Central memory CD8-positive, alpha-beta T cell (primary cell): Measurements from ENCODE around the gene FAM20A.
"Not testable (repeated sequence)": the region's sequence is repeated elsewhere in the genome, so short reads cannot be mapped to it uniquely, and the experiment has no call there.

Experiments
- ATAC-seq: fragments of 150-1000 bp; cut with Tn5 transposase; replicated peaks from 2 replicates; pipeline ENCODE4 v1.10.0; 2022; ENCODE audit warnings: mild to moderate bottlenecking, moderate FRiP score, moderate number of reproducible peaks; ENCODE audit not compliant: poor library complexity, severe bottlenecking; ENCODE audit errors: extremely low read depth
- DNase-seq, 2 donors: peaks; one replicate each; pipeline ENCODE4 v3.0.0; 2021; ENCODE audit warnings: low spot score in 2 of 2
- H3K27ac Mint-ChIP-seq: one replicate; pipeline ENCODE4 v1.8.0; 2022; ENCODE audit warnings: low read depth, mild to moderate bottlenecking, moderate library complexity, mixed read lengths
- H3K27me3 Mint-ChIP-seq: one replicate; pipeline ENCODE4 v1.8.0; 2022; ENCODE audit warnings: mixed read lengths
- H3K36me3 Mint-ChIP-seq: one replicate; pipeline ENCODE4 v1.8.0; 2022; ENCODE audit warnings: mild to moderate bottlenecking, moderate library complexity, mixed read lengths; ENCODE audit not compliant: insufficient read depth
- H3K4me1 Mint-ChIP-seq: one replicate; pipeline ENCODE4 v1.8.0; 2022; ENCODE audit warnings: mixed read lengths
- H3K4me3 Mint-ChIP-seq: one replicate; pipeline ENCODE4 v1.8.0; 2022; ENCODE audit warnings: mild to moderate bottlenecking, moderate library complexity, mixed read lengths
- H3K9me3 Mint-ChIP-seq: one replicate; pipeline ENCODE4 v1.8.0; 2022; ENCODE audit warnings: mixed read lengths

Gene FAM20A

GRCh38 chr17:68594552-68594951 lies 6.6 kb downstream of the FAM20A start:
- no peak overlapping the region for H3K27ac Mint-ChIP-seq
- H3K4me1 Mint-ChIP-seq: peaks cover 2% of the 10 kb centered on the region
- ATAC-seq (no peak), DNase-seq (no peak)
- H3K4me3 Mint-ChIP-seq: no peak overlapping the region
- H3K9me3 Mint-ChIP-seq: no peaks in the 10 kb centered on the region
- peaks cover 92% of the 10 kb centered on the region for H3K27me3 Mint-ChIP-seq
- H3K36me3 Mint-ChIP-seq: no peaks in the 10 kb centered on the region

GRCh38 chr17:68592682-68593641 lies 8.2 kb downstream of the FAM20A start:
- no peak overlapping the region for H3K4me3 Mint-ChIP-seq
- H3K27me3 Mint-ChIP-seq: peaks cover 84% of the 10 kb centered on the region
- H3K27ac Mint-ChIP-seq: no peak overlapping the region
- H3K4me1 Mint-ChIP-seq: no peaks in the 10 kb centered on the region
- no peak for DNase-seq
- H3K9me3 Mint-ChIP-seq: no peaks in the 10 kb centered on the region
- H3K36me3 Mint-ChIP-seq: no peaks in the 10 kb centered on the region
- ATAC-seq: no peak

GRCh38 chr17:68592009-68592408 lies 9.2 kb downstream of the FAM20A start:
- Mint-ChIP-seq H3K4me3 (no peak overlapping the region), H3K27me3 (peaks cover 84% of the 10 kb centered on the region), H3K36me3 (no peaks in the 10 kb centered on the region), H3K9me3 (no peaks in the 10 kb centered on the region), H3K27ac (no peak overlapping the region), H3K4me1 (no peaks in the 10 kb centered on the region)
- no peak for ATAC-seq
- DNase-seq: no peak

- Mint-ChIP-seq H3K4me1 (no peaks in the 10 kb centered on the region), H3K9me3 (no peaks in the 10 kb centered on the region), H3K27me3 (peaks cover 84% of the 10 kb centered on the region), H3K27ac (no peak overlapping the region), H3K4me3 (no peak overlapping the region), H3K36me3 (no peaks in the 10 kb centered on the region)
- no peak for DNase-seq
- ATAC-seq: no peak
Measured at GRCh38 chr17:68591583-68591982, 9.6 kb downstream of the FAM20A start.

- Mint-ChIP-seq H3K4me3 (no peak overlapping the region), H3K27ac (no peak overlapping the region), H3K36me3 (no peaks in the 10 kb centered on the region), H3K4me1 (no peaks in the 10 kb centered on the region), H3K9me3 (no peaks in the 10 kb centered on the region), H3K27me3 (peaks cover 63% of the 10 kb centered on the region)
- DNase-seq (no peak), ATAC-seq (no peak)
Measured at GRCh38 chr17:68589086-68589485, 12.1 kb downstream of the FAM20A start.

- Mint-ChIP-seq H3K4me1 (no peaks in the 10 kb centered on the region), H3K36me3 (peaks cover 2% of the 10 kb centered on the region), H3K27ac (no peak overlapping the region), H3K9me3 (no peaks in the 10 kb centered on the region), H3K27me3 (peaks cover 56% of the 10 kb centered on the region), H3K4me3 (no peak overlapping the region)
- ATAC-seq: no peak
- DNase-seq: no peak
Measured at GRCh38 chr17:68588362-68588761, 12.8 kb downstream of the FAM20A start.

GRCh38 chr17:68587847-68588246 lies 13.3 kb downstream of the FAM20A start:
- DNase-seq: no peak
- no peaks in the 10 kb centered on the region for H3K4me1 Mint-ChIP-seq
- H3K27me3 Mint-ChIP-seq: peaks cover 51% of the 10 kb centered on the region
- peaks cover 2% of the 10 kb centered on the region for H3K36me3 Mint-ChIP-seq
- H3K9me3 Mint-ChIP-seq: no peaks in the 10 kb centered on the region
- no peak overlapping the region for H3K27ac Mint-ChIP-seq
- ATAC-seq: no peak
- no peak overlapping the region for H3K4me3 Mint-ChIP-seq

GRCh38 chr17:68587026-68587425 lies 14.1 kb downstream of the FAM20A start:
- no peak for ATAC-seq
- no peak for DNase-seq
- peaks cover 2% of the 10 kb centered on the region for H3K36me3 Mint-ChIP-seq
- no peaks in the 10 kb centered on the region for H3K9me3 Mint-ChIP-seq
- H3K4me3 Mint-ChIP-seq: no peak overlapping the region
- peaks cover 47% of the 10 kb centered on the region for H3K27me3 Mint-ChIP-seq
- H3K4me1 Mint-ChIP-seq: no peaks in the 10 kb centered on the region
- no peak overlapping the region for H3K27ac Mint-ChIP-seq

- H3K36me3 Mint-ChIP-seq: peaks cover 2% of the 10 kb centered on the region
- H3K27me3 Mint-ChIP-seq: peaks cover 41% of the 10 kb centered on the region
- no peak overlapping the region for H3K4me3 Mint-ChIP-seq
- H3K4me1 Mint-ChIP-seq: no peaks in the 10 kb centered on the region
- H3K27ac Mint-ChIP-seq: no peak overlapping the region
- DNase-seq: no peak
- no peak for ATAC-seq
- H3K9me3 Mint-ChIP-seq: no peaks in the 10 kb centered on the region
Measured at GRCh38 chr17:68585643-68586042, 15.5 kb downstream of the FAM20A start.

- DNase-seq (no peak), ATAC-seq (no peak)
- Mint-ChIP-seq H3K27ac (no peak overlapping the region), H3K9me3 (no peaks in the 10 kb centered on the region), H3K4me3 (no peak overlapping the region), H3K27me3 (peaks cover 47% of the 10 kb centered on the region), H3K36me3 (peaks cover 2% of the 10 kb centered on the region), H3K4me1 (no peaks in the 10 kb centered on the region)
Measured at GRCh38 chr17:68584581-68585303, 16.4 kb downstream of the FAM20A start.

GRCh38 chr17:68582867-68583266 lies 18.3 kb downstream of the FAM20A start:
- not testable (repeated sequence) for ATAC-seq, H3K9me3 Mint-ChIP-seq, H3K36me3 Mint-ChIP-seq, H3K4me1 Mint-ChIP-seq, DNase-seq, H3K4me3 Mint-ChIP-seq, H3K27ac Mint-ChIP-seq
- H3K27me3 Mint-ChIP-seq: peaks cover 52% of the 10 kb centered on the region

- Mint-ChIP-seq H3K27ac (no peak overlapping the region), H3K4me3 (no peak overlapping the region), H3K36me3 (peaks cover 2% of the 10 kb centered on the region), H3K27me3 (peaks cover 44% of the 10 kb centered on the region), H3K4me1 (no peaks in the 10 kb centered on the region), H3K9me3 (no peaks in the 10 kb centered on the region)
- ATAC-seq (no peak), DNase-seq (no peak)
Measured at GRCh38 chr17:68581863-68582645, 19.1 kb downstream of the FAM20A start.
